GM21723 (cell line): Measurements from ENCODE around the gene FILIP1L.
"Not testable (repeated sequence)": the region's sequence is repeated elsewhere in the genome, so short reads cannot be mapped to it uniquely, and the experiment has no call there.

Source experiments
- ATAC-seq: cut with Tn5 transposase; IDR thresholded peaks from one replicate; pipeline ENCODE4 v1.9.1; 2021; ENCODE audit warnings: mild to moderate bottlenecking, moderate library complexity; ENCODE audit not compliant: unreplicated experiment

FILIP1L gene

DNA sequence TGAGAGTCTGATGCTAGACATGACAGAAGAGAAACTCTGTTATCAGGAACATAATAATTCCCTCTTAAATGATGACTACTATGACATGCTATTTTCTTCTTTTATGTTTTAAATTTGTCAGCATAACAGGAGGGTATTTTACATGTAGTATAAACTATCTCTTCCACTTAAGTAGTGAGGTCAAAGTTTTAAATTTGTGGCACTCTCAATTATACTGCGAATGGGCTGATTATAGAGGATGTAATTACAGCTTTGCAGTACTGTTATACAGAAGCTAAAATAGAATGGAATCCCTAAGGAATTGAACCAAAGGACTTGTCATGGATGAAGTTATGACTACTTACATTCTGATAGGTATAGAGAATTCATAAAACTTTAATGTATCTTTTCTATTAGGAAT, 262.3 kb downstream of the FILIP1L start:
- no peak for ATAC-seq

DNA sequence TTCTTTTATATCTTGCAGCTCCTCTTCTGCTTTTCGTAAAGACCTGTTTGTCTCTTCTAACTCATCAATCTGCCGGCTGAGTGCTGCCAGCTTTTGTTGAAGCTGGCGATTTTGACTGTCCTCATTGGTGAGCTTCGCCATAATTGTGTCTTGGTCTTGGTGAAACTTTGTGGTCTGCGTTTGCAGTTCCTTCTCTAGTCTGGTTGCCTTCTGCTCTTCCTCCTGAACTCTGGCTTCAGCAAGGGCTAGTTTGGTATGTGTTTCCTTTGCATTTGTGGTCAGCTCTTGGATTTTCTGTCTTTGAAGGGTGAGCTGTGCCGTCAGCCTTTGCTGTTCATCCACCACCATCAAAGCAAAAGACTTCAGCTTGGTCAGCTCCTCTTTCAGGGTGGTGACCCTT, 263.7 kb downstream of the FILIP1L start:
- peak; percentile 63 for ATAC-seq

DNA sequence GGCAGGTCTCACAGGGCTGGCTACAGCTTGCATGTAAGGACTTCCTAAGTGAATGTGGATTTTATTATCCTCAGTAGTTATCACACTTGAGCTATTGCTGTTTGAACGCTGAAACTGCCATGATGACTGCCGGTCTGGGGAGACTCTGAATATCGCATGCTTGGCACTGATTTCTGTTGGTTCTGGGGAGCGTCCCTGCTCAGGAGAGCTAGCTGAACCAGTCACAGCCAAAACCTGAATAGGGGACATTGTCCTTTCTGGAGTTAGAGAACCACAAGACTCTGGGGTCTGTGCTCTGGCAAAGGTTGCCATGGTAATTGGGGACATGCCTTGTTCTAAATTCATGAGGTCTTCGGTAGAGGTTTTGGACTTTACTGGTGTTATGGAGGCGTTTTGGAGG, 265.9 kb downstream of the FILIP1L start:
- ATAC-seq, result no peak

DNA sequence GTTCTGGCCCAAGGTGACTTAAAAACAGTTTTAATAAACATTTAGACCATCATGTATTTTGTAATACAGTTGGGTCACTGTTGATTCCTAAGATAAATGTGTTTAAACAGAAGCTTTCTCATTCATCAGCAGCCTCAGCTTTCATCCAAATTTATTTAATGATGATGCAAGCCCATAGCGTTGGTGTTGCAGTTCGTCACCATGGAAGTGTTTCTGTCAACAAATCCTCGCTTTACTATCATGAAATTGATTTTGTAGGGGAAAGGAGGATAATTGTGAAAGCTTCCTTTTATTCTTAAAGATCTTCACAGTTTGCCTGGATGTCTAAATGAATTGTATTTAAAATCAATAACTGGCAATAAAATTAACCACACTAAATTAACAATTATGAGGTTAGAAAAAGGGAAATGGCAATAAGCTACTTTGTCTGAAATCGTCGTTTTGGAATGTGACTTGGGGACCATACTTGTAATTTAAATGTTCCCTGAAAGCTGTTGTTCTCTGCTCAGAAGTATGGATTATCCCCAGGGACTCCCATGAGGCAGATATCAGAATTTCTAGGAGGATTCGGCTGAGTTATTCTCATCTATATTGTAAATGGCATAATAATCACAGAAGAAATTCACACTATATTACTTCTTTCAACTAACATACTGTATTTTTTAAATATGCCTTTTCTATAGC, 267.7 kb downstream of the FILIP1L start:
- ATAC-seq, result no peak

DNA sequence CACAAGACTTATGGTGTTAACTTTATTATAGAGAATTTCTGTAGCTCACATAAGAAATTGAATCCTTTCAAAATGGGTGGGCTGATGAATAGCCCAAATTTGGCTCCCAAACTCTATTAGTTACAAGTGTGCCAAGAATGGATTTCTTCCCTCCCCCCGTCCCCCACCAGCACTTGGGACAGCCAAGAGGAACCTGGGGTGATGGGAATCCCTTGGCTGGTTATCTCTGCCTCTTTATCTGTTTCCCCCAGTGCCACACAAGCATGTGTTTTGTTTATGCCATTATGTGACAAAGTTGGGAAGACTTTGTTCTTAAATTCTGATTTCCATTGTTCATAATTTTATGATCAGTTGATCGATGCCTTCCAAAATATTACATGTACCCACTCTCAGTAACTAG, 268.3 kb downstream of the FILIP1L start:
- no peak for ATAC-seq

DNA sequence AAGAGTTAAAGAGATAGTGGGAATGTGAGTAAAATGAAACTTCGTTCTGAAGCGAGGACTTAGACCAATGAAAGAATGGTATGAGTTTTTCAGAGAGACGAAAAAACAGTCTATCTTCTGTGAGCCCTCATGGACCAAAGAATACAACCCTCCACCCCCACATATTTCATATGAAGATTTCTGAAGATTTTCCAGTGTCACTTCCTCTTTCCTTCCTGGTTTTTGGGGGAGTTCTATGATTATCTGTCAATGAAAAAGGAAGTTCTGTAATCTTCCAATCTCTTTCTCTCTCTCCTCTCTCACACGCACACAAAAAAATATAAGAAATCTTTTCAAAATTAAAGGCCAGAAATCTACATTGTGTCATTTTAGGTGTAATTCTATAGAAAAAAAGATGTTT, 269.0 kb downstream of the FILIP1L start:
- no peak for ATAC-seq

DNA sequence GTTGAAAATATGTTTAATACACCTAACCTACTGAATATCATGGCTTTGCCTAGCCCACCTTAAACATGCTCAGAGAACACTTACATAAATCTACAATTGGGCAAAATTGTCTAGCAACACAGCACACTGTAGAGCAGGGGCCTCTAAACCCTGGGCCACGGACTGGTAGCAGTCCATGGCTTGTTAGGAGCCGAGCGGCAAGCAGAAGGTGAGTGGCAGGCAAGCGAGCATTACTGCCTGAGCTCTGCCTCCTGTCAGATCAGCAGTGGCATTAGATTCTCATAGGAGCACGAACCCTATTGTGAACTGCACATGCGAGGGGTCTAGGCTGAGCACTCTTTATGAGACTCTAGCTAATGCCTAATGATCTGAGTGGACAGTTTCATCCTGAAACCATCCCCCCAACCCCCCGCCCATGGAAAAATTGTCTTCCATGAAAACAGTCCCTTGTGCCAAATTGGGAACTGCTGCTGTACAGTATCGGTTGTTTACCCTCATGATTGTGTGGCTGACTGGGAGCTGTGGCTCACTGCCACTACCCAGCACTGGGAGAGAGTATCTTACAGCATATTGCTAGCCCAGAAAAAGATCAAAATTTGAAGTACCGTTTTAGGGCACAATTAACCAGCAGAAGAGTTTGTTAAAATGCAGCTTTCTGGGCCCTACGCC, 270.6 kb downstream of the FILIP1L start:
- peak; percentile 19 for ATAC-seq

DNA sequence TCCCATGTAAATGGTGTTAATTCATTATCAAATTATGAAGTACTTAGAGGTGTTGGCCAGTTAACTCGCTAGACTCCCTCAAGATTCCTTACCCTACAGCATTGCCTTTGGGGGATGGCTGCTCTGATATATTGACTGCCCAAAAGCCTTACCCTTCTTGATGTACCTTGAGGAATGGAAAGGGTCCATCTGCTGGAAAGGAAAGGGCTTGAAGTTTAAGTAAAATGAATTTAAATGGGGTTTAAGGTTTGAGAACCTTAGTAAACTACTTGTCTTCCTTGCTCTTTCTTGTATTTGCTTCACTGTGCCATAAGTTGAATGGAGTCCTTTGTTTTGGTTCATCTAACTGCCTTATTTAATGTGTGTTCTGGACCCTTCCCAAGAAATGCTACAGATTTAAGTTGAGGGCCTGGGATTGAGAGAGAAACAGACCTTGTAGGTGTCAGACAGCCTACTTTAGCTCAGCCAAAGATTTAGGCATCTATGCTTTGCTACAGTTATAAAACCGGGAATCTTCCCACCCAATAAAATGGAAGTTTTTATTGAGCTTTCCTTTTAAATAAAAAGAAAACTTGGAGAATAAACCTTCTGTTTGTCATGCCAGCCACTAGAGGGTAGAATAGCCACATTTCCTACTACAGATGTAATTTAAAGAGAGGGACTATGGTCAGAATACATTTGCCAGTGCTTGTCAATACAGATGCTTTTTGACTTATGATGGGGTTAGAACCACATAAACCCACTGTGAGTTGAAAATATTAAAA, 271.3 kb downstream of the FILIP1L start:
- peak; percentile 77 for ATAC-seq

DNA sequence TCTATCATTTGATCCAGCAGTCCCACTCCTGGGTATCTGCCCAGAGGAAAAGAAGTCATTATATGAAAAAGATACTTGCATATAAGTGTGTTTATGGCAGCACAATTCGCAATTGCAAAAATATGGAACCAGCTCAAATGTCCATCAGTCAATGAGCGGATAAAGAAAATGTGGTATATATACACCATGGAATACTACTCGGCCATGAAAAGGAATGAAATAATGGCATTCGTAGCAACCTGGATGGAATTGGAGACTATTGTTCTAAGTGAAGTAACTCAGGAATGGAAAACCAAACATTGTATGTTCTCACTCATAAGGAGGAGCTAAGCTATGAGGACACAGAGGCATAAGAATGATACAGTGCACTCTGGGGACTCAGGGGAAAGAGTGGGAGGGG, 272.4 kb downstream of the FILIP1L start:
- ATAC-seq, result not testable (repeated sequence)

DNA sequence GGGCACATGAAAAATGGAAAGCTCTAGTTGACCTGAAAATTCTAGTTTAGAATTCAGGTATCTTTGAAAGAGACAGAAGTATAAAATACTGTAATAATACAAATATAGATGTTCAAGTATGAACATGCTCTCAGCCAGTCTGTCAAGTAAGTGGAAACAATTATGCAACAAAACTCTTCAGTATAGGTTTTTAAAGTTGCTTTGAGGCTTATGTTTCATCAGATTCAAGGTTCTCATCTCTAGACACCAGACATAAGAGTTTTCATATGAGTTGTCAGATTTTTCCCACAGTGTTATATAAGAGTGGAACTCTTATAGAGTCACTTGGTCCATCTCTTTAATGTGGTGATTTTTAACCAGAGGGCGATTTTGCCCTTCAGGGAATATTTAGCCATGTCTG, 274.7 kb downstream of the FILIP1L start:
- no peak for ATAC-seq

DNA sequence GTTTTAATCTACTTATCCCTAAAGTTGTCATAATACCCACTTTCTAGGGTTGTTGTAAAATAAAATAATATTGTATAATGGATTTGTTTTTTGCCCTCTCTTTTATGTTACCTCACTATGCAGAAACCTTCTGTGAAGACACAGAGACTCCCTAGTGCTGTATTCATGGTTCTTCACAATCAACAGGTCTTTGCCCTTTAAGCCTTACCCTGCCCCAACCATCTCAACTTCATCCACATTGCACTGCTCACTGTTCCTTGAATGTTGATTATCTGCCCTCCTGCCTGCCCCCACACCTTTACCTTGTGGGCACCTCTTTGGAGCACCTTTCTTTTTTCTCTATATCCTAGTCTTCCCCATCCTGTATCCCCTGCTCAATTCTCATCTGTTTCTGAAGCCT, 275.5 kb downstream of the FILIP1L start:
- no peak for ATAC-seq

DNA sequence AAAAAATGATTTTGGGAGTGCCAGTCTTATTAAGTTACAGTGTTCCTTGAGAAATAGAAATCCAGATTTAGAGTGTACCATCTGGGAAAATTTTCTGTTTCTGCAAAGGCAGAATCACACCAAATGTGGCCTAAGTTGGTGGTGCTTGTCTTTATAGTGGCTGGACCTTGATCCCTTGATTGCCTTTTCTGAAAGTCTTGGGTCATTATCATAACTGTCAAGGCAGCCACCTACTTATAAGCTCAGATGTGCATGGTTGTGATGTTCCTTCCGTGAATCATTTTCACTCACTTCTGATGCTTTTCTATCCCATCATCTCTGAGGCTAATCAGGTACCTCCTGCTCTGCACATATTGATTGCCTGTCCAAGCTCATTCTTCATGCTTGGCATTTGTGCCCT, 276.6 kb downstream of the FILIP1L start:
- no peak for ATAC-seq

DNA sequence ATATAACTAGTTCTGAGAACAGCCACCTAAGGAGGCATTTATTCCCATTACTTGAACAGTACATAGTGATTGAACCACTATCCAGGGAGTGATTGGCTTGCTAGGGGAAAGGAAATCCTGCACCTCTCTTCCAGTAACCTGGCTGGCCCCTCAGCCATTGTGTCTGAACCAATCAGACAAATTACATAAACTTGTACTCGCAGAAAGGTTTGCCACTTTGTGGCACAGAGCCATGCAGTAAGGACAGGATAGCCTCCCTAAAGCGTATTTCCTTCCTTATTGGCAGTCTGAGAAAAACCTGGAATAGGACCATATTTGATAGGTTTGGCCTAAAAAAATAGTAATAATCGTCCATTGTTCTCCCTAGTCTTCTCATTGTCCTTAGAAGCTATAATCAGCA, 277.6 kb downstream of the FILIP1L start:
- no peak for ATAC-seq

DNA sequence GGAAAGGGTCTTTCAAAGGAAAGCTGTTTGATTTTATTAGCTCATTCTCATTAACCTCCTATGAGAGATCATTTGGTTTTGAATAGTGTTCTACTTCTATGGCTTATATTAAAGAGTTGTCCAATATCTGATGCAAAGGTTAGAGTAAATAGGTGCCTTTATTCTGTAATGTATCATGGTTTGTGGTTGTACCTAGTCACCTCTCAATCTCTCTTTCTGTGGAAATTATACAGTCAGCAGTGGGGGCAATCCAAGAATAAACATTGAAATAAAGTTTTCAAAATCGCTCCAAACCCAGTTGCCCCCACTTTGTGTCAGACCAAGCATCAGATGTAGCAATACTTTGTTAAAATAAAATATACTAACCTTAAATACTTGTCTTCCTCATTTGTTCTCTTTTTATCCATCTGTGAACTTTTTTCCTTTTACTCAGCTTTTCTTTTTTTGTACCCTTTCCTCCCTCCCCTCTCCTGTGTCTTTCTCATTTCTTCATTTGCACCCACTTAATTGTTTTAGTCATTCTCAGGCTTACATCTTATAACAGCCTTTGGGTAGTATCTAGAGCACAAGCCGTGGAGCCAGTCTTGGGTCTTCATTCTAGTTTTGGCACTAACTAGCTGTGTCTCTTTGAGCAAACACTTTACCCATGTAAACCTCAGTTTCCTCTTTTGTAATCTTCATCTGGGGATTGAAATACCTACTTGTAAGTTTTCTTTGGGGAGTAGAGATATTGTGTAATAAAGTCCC, 279.9 kb downstream of the FILIP1L start:
- no peak for ATAC-seq

DNA sequence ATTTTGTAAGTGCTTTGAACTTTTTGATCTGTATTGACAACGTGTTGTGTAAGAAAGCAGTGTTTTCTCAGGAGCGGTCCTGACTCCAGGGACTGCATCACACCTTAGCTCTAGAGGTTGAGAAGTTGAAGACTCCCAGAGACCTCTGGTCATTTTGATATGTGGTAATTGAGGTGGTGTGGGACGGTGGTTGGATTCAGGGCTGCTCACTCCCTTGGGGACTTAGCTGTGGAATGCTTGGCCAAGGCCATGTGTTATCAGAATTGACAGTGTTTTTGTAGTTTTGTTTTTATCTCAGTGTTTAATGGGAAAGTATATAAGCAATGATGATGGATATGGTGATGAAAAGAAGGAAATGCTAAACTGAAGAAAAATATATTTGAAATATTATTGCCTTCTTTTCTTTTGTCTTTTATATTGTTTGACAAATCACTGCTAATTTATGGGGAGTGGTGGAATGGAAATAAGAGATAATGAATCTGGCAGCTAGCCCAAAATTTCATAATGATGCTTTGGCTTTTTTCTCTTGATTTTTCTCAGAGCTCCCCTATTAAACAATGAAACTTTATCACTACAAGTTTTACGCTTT, 280.6 kb downstream of the FILIP1L start:
- ATAC-seq, result no peak

DNA sequence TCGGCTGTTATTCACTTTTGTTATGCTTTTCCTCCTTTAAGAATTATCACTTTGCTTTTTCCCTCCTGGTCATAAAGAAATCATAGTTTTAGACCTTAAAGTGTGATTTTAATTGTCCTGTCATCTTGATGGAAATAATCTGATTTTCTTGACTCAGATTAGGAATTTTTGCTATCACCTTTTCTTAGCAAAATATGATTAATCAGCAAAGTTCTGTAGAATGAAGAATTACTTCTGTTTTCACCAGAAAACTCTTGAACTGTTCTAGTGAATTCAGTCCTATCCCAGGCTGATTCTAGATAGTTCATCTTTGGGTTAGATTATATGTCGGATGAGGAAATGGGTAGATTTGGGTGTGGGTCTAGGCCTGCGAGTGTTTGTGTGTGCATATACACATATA, 284.5 kb downstream of the FILIP1L start:
- no peak for ATAC-seq

DNA sequence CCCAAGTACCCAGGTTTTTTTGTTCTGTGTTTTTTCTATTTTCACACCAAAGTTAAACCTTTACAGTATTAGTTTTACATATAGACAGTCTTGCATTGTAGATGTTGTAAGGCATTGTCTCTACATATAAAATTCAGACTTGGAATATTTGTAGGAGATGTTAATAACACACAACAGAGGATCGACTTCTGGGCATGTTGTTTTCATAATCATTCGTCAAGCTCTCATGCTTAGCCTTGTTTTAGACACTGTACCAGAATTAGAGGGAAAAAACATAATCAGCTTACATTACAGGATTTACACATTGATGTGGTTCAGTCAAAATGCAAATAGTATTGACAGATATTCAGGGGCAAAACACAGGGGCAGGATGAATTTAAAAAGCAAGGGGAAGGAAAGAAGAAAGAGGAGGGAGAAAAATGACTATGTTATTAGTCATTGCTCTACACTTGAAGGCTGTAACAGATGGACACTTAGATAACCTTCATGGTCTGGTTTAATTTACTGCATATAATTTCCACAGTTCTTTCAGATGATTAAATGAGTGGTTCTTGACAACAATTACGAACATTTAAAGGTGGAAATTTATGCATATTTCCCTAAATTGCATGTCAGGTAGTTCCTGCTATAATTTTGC, 289.2 kb downstream of the FILIP1L start:
- ATAC-seq, result no peak

DNA sequence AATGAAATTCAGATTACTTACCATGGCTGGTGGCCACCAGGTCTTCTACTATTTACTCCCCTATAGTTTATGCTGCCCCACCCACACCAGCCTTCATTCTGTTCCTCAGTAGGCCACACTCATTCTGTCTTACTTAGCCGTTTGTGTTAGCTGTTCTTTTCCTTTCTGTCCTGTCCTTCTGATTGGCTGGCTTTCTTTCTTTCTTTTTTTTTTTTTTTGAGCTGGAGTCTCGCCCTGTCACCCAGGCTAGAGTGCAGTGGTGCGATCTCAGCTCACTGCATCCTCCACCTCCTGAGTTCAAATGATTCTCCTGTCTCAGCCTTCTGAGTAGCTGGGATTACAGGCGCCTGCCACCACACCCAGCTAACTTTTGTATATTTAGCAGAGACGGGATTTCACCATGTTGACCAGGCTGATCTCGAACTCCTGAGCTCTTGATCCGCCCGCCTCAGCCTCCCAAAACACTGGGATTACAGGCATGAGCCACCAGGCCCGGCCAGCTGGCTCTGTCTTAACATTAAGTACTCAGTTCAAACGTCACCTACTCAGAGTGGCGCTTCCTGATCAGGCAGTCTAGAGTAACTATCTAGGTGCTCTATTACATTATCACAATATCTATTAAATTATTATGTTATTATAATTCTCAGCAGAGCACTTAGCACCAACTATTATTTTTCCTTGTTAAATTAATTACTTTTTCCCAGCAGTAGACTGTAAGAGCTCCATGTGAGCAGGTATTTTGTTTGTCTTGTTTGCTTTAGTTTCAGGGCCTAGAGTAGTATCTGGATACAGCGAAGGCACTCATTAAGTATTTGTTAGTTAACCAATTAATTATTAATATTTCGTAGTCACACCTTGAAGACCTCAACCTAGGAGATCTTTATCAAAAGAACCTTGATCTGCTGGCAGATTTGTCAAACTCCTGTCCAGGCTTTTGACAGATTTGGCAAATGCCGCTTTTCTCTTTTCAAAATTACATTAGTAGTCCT, 290.3 kb downstream of the FILIP1L start:
- ATAC-seq, result no peak

DNA sequence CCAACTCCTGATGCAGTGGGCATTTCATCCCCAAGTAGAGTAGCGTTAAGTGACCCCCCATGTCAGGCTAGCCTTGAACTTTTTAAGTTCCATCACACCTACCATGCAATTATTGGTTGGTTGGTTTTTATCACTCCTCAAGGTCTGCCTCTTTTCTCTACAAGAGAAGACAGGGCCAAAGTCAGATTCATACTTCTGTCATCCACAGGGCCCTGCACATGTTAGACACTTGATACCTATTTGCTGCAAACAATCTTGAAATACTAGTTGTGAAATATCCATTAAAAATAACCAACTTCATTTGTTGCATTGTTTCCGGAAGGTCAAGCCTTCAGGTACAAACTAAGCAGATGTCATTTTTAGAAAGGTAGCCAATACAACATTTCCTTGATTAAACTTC, 295.5 kb downstream of the FILIP1L start:
- no peak for ATAC-seq
